HG03103 (cell line): ENCODE measurements around the gene WDR76.
"Not testable (repeated sequence)": the region's sequence is repeated elsewhere in the genome, so short reads cannot be mapped to it uniquely, and the experiment has no call there.

Source experiments
- ATAC-seq: cut with Tn5 transposase; IDR thresholded peaks from one replicate; pipeline ENCODE4 v1.9.1; 2021; ENCODE audit warnings: low read depth; ENCODE audit not compliant: unreplicated experiment

The WDR76 gene

GRCh38 chr15:43826508-43827341, at the start of gene WDR76:
WDR76 (plus strand) TSS chr15:43827002; CDS start chr15:43827033, 31 bp downstream.
- ATAC-seq: peak; percentile 54

- no peak for ATAC-seq
These were observed 49.4 kb upstream of the WDR76 start for GRCh38 chr15:43777267-43777914.

GRCh38 chr15:43779016-43779415, 47.8 kb upstream of the WDR76 start:
- no peak for ATAC-seq

- no peak for ATAC-seq
These were observed 37.4 kb upstream of the WDR76 start for GRCh38 chr15:43789409-43789808.

GRCh38 chr15:43791993-43792760, 34.6 kb upstream of the WDR76 start, which contains the start of gene SERF2:
SERF2 (plus strand) TSS chr15:43792320; CDS start chr15:43792377, 57 bp downstream.
- ATAC-seq: peak; percentile 91

GRCh38 chr15:43792761-43793476, 33.9 kb upstream of the WDR76 start:
- no peak for ATAC-seq

- no peak for ATAC-seq
These were observed 33.2 kb upstream of the WDR76 start for GRCh38 chr15:43793647-43794046.

GRCh38 chr15:43794269-43795037, 32.3 kb upstream of the WDR76 start:
- ATAC-seq: no peak

- no peak for ATAC-seq
These were observed 31.6 kb upstream of the WDR76 start for GRCh38 chr15:43795197-43795596.

GRCh38 chr15:43795997-43796396, 30.8 kb upstream of the WDR76 start:
- ATAC-seq: no peak

GRCh38 chr15:43796566-43796965, 30.2 kb upstream of the WDR76 start:
- no peak for ATAC-seq

GRCh38 chr15:43799209-43799944, 27.4 kb upstream of the WDR76 start:
- ATAC-seq: no peak

- no peak for ATAC-seq
These were observed 26.9 kb upstream of the WDR76 start, which contains the start of gene SERINC4 for GRCh38 chr15:43799945-43800285. SERINC4 (minus strand) TSS chr15:43800220; CDS start chr15:43799986, 234 bp downstream.

GRCh38 chr15:43800286-43801141, 26.3 kb upstream of the WDR76 start, which contains the start of gene HYPK:
HYPK (plus strand) TSS chr15:43800599; CDS start chr15:43800623, 24 bp downstream.
- peak; percentile 86 for ATAC-seq

GRCh38 chr15:43802676-43803075, 24.1 kb upstream of the WDR76 start:
- ATAC-seq: not testable (repeated sequence)

GRCh38 chr15:43808435-43808950, 18.3 kb upstream of the WDR76 start:
- ATAC-seq: no peak

- no peak for ATAC-seq
These were observed 17.7 kb upstream of the WDR76 start for GRCh38 chr15:43808960-43809678.
